CMK (cell line): ENCODE measurements around the gene CXCL5.

Experiments
- DNase-seq: peaks from one replicate; pipeline ENCODE4 v3.0.0-alpha.2; 2010; ENCODE audit warnings: low read depth

CXCL5 gene

DNA sequence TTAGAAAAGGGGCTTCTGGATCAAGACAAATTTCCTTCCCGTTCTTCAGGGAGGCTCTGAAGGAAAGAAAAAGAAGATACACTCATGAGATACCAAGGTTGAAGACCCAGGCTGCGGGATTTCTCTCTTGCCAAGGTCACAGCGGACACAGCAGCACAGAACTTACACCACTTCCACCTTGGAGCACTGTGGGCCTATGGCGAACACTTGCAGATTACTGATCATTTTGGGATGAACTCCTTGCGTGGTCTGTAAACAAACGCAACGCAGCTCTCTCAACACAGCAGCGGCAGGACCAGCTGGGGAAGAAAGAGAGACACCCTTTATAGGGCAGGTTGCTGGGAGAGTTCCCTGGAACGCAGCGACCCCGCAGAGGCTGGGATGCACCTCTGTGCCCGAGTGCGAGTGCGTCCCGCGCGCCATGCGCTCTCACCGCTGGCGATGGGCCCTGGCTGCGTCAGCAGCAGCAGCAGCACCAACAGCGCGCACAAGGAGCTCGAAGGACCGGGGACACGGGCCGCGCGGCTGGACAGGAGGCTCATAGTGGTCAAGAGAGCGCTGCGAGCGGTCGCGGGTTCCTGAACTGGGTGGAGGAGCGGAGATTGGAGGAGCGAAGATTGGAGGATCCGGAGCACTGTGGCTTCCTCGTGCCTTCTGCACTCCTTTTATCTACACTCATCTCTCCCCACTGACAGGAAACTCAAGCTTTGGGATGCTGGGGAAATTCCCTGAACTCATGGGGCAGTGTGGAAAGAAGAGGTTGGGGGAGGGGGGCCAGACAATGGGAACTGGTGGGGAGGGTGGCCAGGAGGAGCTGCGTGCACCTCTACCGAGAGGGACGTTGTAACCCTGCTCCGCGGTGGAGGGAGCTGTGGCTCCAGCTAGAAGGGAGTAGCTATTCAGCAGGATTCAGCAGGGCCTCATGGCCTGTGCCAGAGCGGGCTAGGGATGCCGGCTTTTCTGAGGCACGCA lies at the start of gene CXCL5:
CXCL5 (minus strand) TSS at position 638 of the 972 bp plus-strand sequence; CDS start at position 542, 96 bp downstream.
- no peak for DNase-seq

DNA sequence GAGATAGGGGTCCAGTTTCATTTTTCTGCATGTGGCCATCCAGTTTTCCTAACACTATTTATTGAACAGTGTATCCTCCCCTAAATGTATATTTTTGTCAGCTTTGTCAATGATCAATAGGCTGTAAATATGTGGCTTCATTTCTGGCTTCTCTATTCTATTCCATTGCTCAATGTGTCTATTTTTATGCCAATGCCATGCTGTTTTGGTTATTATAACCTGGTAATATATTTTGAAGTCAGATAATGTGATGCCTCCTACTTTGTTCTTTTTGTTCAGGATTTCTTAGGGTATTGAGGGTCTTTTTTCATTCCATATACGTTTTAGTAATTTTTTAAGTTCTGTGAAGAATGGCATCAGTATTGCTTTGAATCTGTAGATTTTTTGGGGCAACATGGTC lies 48.7 kb upstream of the CXCL5 start:
- DNase-seq, result no peak

DNA sequence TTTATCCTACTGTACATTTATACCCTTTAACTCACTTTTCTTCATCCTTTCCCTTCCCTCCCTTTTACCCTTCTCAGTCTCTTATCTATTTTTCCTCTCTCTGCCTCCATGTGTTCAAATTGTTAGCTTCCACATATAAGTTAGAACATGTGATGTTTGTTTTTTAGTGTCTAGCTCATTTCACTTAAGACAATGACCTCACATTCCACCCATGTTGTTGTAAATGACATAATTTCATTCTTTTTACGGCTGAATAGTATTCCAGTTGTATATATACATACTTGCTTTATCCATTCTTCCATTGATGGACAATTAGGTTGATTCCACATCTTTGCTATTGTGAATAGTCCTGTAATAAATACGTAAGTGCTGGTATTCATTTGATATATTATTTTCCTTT lies 47.3 kb upstream of the CXCL5 start:
- DNase-seq, result no peak

- no peak for DNase-seq
Observed at GRCh38 chr4:74045247-74045646, 46.8 kb upstream of the CXCL5 start.

DNA sequence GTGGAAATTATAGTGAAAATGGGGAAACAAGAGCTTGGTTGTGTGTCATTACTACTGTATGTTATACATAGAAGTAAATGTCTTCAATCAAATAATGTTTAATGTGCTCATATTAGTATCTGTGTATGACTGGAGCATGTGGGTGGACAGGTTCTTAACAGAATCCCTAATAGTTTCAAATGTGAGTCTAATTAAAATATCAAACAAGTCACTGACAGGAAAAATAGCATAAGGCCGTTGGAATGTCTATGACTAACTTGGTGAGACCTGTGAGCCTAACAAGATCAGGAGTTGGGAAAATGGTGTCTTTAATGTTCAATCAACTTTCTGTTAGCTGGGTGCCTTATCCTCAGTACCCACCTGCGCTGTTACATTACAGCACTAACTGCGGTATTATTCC lies 46.2 kb upstream of the CXCL5 start:
- DNase-seq, result no peak

DNA sequence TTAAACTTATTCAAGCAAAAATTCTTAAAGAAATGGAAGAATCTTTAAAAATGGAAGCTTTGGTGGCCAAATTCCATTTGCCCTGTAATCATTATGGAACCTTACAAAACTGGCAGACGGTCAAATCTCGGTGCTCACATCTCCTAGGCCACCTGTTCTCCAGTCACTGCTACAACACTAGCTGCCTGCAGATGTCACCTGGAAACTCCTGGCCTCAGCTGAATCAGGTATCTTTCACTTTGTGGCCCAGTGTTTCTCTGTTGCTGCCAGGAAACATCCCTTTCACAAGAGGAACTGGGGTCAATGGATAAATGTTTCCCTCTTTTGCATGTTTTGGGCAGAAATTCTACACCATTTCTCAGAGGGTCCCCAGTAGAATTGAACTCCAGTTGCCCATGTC lies 44.2 kb upstream of the CXCL5 start:
- DNase-seq, result no peak

GRCh38 chr4:74041418-74041817 lies 42.9 kb upstream of the CXCL5 start:
- DNase-seq, result no peak

- DNase-seq, result no peak
Observed at GRCh38 chr4:74039315-74039763, 40.9 kb upstream of the CXCL5 start.

- DNase-seq, result peak; percentile 48
Observed at GRCh38 chr4:74038425-74039314, 40.2 kb upstream of the CXCL5 start, which contains the start of gene CXCL3. TSS of gene CXCL3 (minus strand) at chr4:74038689. CDS start at chr4:74038611, 78 bp downstream.

DNA sequence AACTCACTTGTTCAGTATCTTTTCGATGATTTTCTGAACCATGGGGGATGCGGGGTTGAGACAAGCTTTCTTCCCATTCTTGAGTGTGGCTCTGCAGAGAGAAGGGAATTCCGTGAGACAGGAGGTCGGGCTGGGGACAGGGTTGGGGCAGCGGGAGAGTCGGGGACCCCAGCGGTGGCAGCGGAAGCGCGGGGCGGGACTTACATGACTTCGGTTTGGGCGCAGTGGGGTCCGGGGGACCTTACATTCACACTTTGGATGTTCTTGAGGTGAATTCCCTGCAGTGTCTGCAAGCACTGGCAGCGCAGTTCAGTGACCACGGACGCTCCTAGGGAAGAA lies 39.6 kb upstream of the CXCL5 start:
- DNase-seq, result no peak

DNA sequence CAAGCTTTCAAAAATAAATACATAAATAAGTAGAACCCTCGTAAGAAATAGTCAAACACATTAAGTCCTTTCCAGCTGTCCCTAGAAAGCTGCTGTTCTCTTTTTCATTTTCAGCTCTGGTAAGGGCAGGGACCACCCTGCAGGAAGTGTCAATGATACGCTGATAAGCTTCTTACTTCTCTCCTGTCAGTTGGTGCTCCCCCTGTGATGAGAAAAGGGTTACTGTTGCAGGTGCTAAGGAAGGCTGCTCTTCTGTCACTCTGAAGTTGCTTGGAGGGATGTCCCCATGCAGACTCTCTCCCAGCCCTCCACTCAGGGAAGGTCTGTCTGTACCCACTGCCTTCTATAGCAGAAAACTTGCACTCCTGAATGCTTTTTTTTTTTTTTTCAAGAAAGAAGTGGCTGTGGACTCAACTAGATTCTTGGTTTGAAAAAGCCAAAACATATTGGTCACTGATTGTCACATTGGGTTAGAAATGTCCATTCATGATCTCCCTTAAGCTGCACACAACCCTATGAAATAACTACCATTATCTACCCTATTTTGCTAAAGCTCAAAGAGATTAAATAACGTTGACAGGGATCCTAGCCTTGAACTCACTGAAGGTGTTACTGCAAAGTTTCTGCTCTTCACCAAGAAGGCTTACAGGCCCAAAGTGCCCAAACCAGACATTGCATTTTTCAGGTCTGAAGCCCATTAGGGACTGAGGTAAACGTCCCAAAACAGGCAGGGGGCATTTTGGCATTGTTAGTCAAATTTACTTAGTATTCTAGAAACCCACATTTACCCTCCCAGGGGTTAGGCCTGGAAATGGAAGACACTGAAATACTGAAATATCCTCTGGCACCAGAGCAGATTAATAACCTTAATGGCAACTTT lies 38.8 kb upstream of the CXCL5 start:
- peak; percentile 55 for DNase-seq

DNA sequence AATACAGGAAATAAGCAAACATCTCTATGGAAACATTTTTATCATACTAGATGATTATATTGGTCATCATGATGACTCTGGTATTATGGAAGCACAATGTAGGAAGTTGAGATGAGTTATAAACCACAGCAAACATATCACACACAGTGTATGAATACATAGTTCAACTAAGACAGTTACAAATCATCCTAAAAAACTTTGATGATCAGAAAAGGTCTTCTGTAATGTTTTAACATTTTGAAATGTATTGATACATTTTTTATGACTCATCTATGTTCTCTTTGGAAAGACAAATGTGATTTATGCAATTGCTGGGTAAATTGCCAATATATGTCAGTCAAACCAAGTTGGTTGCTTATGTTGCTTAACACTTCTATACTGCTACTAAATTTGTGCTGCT lies 35.3 kb upstream of the CXCL5 start:
- DNase-seq, result no peak

DNA sequence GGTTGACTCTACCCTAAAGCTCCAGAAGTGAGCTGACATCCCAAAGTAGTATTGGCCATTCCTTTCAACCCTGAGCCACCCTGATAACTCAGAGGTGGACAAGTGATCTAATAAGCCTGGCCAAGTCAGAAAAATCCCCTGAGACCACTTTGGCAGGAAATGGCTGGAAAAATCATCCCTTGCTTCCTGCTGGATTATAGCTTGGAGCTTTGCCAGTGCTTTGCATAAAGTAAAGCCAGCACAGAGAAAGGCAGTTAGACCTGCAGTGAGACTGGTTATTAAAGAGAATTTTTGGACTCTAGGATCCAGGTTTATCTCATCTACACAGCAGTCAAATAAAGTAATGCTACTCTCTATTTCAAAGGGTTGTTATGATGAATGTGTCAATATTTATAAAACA lies 33.6 kb upstream of the CXCL5 start:
- DNase-seq, result no peak

DNA sequence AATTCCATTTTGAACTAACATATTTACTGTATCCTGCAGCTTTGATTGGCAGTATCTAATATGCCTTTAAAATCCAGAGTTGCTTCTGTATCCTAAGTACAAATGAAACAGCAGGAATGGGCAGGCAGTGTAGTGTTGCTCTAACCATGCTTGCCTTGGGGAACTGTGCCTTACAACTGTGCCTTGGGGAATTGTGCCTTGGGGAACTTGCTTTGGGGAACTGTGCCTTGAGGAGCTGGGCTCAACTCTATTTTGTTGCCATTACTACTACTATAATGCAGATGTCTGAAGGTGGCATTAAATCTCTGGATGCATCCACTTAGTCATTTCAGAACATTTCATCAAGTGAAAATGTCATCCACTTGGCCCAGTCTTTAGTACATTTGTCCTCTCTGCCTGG lies 33.1 kb upstream of the CXCL5 start:
- DNase-seq, result no peak

GRCh38 chr4:74030285-74030684 lies 31.8 kb upstream of the CXCL5 start:
- DNase-seq, result no peak

DNA sequence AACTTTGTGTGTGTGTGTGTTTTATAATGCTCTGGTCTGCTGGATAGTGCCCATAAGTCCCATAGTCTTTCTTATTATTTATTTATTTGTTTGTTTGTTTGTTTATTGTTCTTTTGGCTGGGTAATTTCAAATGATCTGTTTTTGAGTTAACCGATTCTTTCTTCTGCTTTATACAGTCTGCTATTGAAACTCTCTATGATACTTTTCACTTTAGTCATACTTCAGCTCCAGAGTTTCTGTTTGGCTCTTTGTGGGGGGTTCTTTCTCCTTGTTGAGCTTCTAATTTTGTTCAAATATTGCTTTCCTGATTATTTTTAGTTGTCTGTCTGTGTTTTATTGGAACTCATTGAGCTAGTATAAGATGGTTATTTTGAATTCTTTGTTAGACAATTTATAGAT lies 30.0 kb upstream of the CXCL5 start:
- DNase-seq, result no peak

DNA sequence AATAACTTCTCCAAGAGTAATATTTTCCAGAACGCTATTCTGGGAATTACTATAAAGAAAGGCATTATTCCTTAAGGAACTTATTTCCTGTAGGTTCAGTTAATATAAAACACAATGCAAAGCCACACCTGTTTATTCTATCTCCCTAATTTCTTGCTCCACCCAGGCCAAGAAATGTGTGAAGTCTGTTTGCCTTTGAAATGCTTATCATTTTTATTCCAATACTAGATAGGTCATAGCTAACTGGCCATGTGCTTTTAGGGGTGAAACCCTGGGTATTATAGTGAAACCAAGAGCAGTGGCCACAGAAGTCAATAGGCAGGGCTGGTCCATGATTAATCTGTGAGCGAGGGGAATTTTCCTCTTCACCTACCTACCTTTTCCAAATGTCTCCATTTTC lies 25.2 kb upstream of the CXCL5 start:
- DNase-seq, result no peak

GRCh38 chr4:74021601-74022000 lies 23.1 kb upstream of the CXCL5 start:
- DNase-seq, result no peak

- DNase-seq, result no peak
Observed at GRCh38 chr4:74018771-74019170, 20.3 kb upstream of the CXCL5 start.

DNA sequence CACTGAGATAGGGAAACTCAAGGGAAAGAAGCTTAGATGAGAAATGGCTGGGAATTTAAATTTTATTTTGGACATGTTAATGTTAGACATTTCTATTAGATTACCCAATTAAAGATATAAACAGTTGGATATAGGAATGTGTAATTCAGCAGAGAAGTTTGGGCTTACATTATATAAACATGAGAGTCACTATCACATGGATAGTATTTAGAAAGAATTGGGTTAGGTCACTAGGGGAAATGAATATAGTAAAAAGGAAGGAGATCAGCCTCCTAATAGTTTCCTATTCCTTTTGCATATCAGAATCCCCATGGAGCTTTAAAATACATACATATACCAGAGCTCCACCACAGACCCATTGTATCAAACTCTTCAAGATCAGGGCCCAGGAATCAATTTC lies 19.6 kb upstream of the CXCL5 start:
- DNase-seq, result no peak

DNA sequence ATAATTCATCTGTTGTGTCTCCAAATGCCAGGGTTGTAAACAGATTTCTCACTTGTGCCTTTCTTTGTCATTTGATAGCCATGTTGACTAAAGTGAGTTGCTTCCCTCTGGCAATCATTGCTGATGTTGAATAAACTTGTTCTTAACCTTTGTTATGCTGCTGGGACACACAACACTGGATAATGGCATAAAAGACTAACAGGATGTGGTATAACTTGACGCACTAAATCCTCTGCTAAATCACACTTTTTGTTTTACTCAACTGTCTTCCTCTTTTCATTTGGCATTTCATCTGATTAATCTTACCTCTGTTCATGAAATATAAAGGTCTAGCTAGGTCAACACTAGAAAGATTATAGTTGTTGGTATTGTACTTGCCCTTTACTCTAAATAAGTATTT lies 17.6 kb upstream of the CXCL5 start:
- DNase-seq, result no peak
